ENCODE results near the gene GNA14.

- no peak for TF ChIP-seq CTCF (IDR thresholded peaks at IDR 0.05 in 4 of 5, conservative IDR thresholded peaks at IDR 0.05 in 1 of 5)
- no peak for TF ChIP-seq POLR2A (IDR thresholded peaks at IDR 0.05)
These were observed 135.2 kb downstream of the GNA14 start for GRCh38 chr9:77512876-77513275.
